Activated CD4-positive, alpha-beta T cell treated with anti-CD3 and anti-CD28 coated beads for 36 hours (primary cell): Measurements from ENCODE around the gene ZACN. TPM values are rescaled to one million over a fixed set of nuclear protein-coding genes. Genes with fewer than 3 reads are reported as not detected.

Experiments
- ATAC-seq: fragments of 200-7000 bp; cut with Tn5 transposase; one replicate; pipeline ENCODE4 v1.10.0; 2021; ENCODE audit warnings: mild to moderate bottlenecking, moderate library complexity
- CTCF ChIA-PET: fragments of 350-600 bp; sonication (Branson Sonifier 250); formaldehyde crosslinking; loops from one replicate; lab custom pipeline; 2021; ENCODE audit warnings: antibody characterized with exemption; lab: Charles Lee
- POLR2A ChIA-PET: fragments of 350-600 bp; sonication (Branson Sonifier 250); formaldehyde crosslinking; loops from one replicate; lab custom pipeline; 2021; ENCODE audit warnings: antibody characterized with exemption, inconsistent platforms; lab: Charles Lee
- DNase-seq: peaks from one replicate; pipeline ENCODE4 v3.0.0-alpha.2; 2020
- H3K27ac Mint-ChIP-seq: one replicate; pipeline ENCODE4 v1.8.0; 2021; ENCODE audit warnings: mixed read lengths
- H3K27me3 Mint-ChIP-seq: one replicate; pipeline ENCODE4 v1.8.0; 2021; ENCODE audit warnings: mixed read lengths
- H3K36me3 Mint-ChIP-seq: one replicate; pipeline ENCODE4 v1.8.0; 2021; ENCODE audit warnings: low read depth, mixed read lengths
- H3K4me1 Mint-ChIP-seq: one replicate; pipeline ENCODE4 v1.8.0; 2021; ENCODE audit warnings: mixed read lengths
- H3K4me3 Mint-ChIP-seq: one replicate; pipeline ENCODE4 v1.8.0; 2021; ENCODE audit warnings: mild to moderate bottlenecking, moderate library complexity, mixed read lengths
- H3K9me3 Mint-ChIP-seq: one replicate; pipeline ENCODE4 v1.8.0; 2021; ENCODE audit warnings: low read depth, mixed read lengths
- intact Hi-C, 2 experiments: fragments of 100-400 bp; cut with DNase I in 1 of 2; cut with micrococcal nuclease in 1 of 2; formaldehyde crosslinking; loops; one replicate each; pipeline versions ENCODE4 v1.14.2 to v1.15.1; 2022 to 2024; cut with DNase I, micrococcal nuclease
- total RNA-seq, 2 experiments: library from RNA; stranded (reverse); gene quantifications; one replicate each; pipeline ENCODE4 v1.2.3, GENCODE V29; 2021

ZACN gene
- total RNA-seq, 2 experiments from 2014 or later: 4.8 to 5.4 TPM

DNA sequence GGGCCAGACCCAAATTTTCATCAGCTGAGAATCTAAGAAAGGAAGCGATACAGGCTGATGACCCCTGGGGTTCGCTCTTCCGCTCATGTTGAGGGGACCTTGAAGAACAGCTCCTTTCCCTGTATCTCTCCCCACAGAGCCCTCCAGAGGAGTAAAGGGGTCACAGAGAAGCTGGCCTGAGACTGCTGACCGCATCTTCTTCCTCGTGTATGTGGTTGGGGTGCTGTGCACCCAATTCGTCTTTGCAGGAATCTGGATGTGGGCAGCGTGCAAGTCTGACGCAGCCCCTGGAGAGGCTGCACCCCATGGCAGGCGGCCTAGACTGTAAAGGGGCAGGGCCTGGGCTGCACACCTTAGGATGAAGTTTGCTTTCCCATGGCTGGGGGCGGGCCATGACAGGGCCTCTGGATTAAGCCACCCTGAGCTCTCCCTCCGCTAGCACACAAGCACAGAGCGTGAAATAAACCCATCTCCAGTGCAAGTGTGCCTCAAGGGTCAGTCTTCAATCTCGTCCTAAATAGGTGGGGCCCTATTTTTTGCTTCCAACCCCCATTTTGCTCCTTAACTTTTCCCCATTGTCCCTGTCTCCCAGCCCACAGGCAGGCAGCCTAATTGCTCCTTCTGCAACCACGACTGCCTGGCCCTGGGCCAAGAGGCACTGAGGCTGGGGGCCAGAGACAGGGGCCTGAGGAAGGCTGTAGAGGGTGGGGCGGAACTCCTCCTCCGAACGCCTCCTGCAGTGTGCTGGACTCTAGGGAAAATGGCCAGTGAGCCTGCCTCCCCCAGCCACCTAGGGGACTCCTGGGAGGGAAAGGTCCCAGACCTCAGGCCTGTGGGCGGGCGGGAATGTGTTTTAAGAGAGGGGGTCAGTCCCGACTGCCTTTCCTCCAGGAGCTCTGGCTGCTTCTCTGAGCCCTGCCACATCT, 3.6 kb downstream of the ZACN start:
- ChIA-PET POLR2A (no interaction called here), CTCF (interaction anchor here (0.6 kb wide), 1 partner anchor 63 kb away, joined by 3 read pairs; no protein-coding TSS in a partner anchor)
- Mint-ChIP-seq H3K27me3 (peaks cover 9% of the 10 kb centered on the region), H3K4me1 (peaks cover 18% of the 10 kb centered on the region), H3K4me3 (no peak overlapping the region), H3K27ac (no peak overlapping the region), H3K36me3 (peaks cover 3% of the 10 kb centered on the region), H3K9me3 (no peaks in the 10 kb centered on the region)
- no peak for ATAC-seq
- intact Hi-C loops: no loop called here
- no peak for DNase-seq

DNA sequence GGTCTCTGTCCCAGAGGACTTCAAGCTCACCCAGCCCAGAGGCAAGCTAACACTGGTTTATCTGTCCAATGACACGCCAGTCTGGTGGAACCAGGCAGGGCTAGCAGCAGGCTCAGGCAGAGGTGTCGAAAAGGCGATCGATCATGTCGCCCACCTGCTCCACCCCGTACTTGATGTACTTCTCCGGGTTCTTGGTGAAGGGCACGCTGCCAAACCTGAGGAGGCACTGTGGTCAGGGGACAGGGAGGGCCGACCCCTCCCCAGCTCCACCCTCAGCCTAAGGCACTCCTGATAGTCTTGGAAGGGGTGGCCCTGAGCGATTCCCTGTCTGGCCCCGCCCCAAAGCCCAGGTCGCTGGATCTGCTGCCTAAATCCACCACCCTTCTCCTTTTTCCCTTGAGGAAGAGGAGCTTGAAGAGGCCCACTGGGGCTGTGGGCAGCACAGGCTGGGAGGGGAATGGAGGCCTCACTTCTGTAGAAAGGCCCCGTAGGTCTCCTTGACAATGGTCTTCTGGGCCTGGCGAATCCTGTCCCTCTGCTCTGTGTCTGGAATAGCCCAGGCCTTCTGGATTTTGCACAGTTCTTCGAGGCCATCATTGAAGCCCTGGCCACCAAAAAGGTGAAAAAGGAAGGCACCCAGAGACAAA, 4.7 kb downstream of the ZACN start:
- intact Hi-C loops: no loop called here
- ChIA-PET CTCF (interaction anchor here (0.6 to 1.0 kb wide), 2 partner anchors 21 to 69 kb away, joined by 3 read pairs; no protein-coding TSS in a partner anchor), POLR2A (no interaction called here)
- ATAC-seq (no peak), DNase-seq (no peak)
- no peak overlapping the region for H3K4me3 Mint-ChIP-seq
- no peaks in the 10 kb centered on the region for H3K9me3 Mint-ChIP-seq
- no peak overlapping the region for H3K27ac Mint-ChIP-seq
- H3K27me3 Mint-ChIP-seq: peaks cover 2% of the 10 kb centered on the region
- H3K36me3 Mint-ChIP-seq: peaks cover 5% of the 10 kb centered on the region
- H3K4me1 Mint-ChIP-seq: peaks cover 14% of the 10 kb centered on the region

DNA sequence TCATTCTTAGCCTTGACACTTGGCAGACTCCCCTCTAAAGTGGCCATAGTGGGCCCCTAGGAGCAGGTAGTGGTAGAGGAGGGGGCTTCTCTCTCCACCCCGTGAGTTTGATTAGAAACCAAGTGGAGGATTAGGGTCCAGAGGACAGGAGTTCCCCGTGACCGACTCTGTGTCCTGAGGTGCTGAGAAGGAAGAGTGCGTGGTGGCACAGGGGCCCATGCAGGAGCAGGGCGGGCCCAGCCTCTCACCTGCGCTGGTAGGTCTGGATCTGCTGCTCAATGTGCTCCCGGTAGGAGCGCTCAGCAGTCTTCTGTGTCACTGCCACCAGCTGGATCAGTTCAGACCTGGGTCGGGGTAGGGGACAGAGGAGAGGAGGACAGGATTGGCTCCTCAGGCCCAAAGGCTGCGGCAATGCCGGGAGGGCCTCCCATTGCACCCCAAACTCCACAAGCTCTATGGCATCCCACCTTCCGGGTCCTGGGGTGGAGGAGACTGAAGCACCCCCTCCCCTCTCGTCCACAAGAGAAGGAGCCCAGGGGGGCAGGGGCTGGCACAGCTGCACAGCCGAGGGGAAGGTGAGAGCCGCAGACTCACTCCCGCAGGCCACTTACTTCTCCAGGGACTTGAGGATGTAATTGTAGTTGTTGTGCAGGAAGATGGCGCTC, 6.2 kb downstream of the ZACN start:
- intact Hi-C loops: no loop called here
- Mint-ChIP-seq H3K27ac (no peak overlapping the region), H3K9me3 (no peaks in the 10 kb centered on the region), H3K36me3 (peaks cover 7% of the 10 kb centered on the region), H3K4me1 (no peaks in the 10 kb centered on the region), H3K4me3 (no peak overlapping the region), H3K27me3 (no peaks in the 10 kb centered on the region)
- no peak for ATAC-seq
- POLR2A ChIA-PET: no interaction called here
- no peak for DNase-seq
- CTCF ChIA-PET: interaction anchor here (1.0 kb wide), 1 partner anchor 71 kb away, joined by 3 read pairs; no protein-coding TSS in a partner anchor

DNA sequence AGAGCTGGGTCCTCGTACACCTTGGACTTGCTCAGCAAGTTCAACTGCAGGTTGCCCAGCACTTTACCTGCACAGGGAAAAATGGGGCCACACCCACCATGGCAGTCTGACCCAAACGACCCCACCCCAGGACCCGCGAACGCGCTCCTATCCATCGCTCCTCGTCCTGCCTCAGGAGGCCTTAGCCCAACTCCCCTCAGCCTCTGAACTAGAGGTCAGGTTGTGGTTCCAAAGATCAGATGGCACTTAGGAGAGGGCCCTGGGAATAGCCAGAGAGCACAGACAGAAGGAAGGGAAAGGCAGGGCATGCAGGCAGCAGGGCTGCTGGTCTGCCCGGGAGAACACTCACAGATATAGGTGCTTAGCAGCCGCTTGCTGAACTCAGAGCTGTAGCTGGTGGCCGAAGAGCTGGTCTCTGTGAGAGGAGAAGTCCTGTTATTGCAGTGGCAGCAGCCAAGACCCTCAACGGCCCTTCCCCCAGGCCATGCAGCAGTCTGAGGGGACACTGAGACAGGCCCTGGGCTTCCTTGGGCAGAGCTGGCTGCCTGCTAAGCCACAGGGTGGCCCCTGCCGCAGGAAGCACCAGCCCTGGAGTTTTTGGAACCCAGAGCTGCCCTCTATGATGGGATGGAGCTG, 6.9 kb downstream of the ZACN start:
- no peaks in the 10 kb centered on the region for H3K27me3 Mint-ChIP-seq
- ChIA-PET POLR2A (no interaction called here), CTCF (interaction anchor here (0.6 to 0.7 kb wide), 4 partner anchors 8 to 782 kb away, joined by 3 to 5 read pairs (median 3); no protein-coding TSS in a partner anchor)
- no peak overlapping the region for H3K4me3 Mint-ChIP-seq
- no peaks in the 10 kb centered on the region for H3K9me3 Mint-ChIP-seq
- ATAC-seq: no peak
- peaks cover 7% of the 10 kb centered on the region for H3K36me3 Mint-ChIP-seq
- no peaks in the 10 kb centered on the region for H3K4me1 Mint-ChIP-seq
- no peak for DNase-seq
- intact Hi-C loops: no loop called here
- H3K27ac Mint-ChIP-seq: no peak overlapping the region

DNA sequence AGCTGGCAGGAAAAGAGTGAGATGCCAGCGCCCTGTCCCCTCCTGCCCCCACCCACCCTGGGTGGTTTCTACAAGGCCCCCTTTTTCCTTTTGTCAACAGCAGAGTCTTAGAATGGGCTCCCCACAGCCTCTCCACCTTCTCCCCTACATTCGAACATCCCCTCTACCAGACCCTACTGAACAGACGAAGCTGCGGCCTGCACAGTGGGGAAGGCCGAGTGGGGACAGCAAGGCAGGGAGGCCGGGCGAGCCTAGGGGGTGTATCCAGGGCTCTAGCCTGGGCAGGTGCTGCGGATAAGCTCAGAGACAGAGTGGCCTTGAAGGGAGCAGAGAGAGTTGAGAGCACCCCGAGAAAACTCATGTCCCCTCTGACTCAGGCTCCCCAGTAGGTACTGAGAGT, 7.4 kb downstream of the ZACN start:
- CTCF ChIA-PET: interaction anchor here (0.6 to 0.7 kb wide), 5 partner anchors 8 to 781 kb away, joined by 3 to 5 read pairs (median 3); no protein-coding TSS in a partner anchor

DNA sequence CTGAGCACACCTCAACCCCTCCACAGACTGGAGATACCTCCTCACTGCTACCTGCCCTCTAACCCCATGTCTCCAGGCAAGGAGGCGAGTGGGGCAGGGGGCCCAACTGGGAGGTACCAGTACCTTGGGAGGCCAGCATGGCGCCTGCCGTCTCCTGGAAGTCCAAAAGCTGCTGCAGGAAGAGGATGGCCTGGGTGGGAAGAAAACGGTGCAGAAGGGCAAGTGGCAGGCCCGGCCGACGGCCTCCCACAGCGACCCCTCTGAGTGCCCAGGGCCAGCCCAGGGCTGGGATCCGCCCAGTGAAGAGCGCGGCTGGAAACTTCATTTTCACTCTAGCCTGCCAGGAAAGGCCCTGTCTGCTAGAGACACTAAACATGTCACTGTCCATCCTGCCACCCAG, 8.5 kb downstream of the ZACN start:
- DNase-seq (no peak), ATAC-seq (no peak)
- Mint-ChIP-seq H3K27me3 (no peaks in the 10 kb centered on the region), H3K27ac (no peak overlapping the region), H3K36me3 (peaks cover 14% of the 10 kb centered on the region), H3K9me3 (no peaks in the 10 kb centered on the region), H3K4me1 (no peaks in the 10 kb centered on the region), H3K4me3 (no peak overlapping the region)
- POLR2A ChIA-PET: no interaction called here
- intact Hi-C loops: no loop called here
- CTCF ChIA-PET: no interaction called here

More for the DNA sequence above, 7.4 kb downstream of the ZACN start:
- Mint-ChIP-seq H3K4me3 (no peak overlapping the region), H3K27ac (no peak overlapping the region), H3K9me3 (no peaks in the 10 kb centered on the region), H3K27me3 (no peaks in the 10 kb centered on the region), H3K36me3 (peaks cover 7% of the 10 kb centered on the region), H3K4me1 (no peaks in the 10 kb centered on the region)
- ATAC-seq (no peak), DNase-seq (no peak)
- POLR2A ChIA-PET: interaction anchor here (0.6 kb wide), 1 partner anchor 9 kb away, joined by 7 read pairs; no protein-coding TSS in a partner anchor
- intact Hi-C loops: no loop called here

DNA sequence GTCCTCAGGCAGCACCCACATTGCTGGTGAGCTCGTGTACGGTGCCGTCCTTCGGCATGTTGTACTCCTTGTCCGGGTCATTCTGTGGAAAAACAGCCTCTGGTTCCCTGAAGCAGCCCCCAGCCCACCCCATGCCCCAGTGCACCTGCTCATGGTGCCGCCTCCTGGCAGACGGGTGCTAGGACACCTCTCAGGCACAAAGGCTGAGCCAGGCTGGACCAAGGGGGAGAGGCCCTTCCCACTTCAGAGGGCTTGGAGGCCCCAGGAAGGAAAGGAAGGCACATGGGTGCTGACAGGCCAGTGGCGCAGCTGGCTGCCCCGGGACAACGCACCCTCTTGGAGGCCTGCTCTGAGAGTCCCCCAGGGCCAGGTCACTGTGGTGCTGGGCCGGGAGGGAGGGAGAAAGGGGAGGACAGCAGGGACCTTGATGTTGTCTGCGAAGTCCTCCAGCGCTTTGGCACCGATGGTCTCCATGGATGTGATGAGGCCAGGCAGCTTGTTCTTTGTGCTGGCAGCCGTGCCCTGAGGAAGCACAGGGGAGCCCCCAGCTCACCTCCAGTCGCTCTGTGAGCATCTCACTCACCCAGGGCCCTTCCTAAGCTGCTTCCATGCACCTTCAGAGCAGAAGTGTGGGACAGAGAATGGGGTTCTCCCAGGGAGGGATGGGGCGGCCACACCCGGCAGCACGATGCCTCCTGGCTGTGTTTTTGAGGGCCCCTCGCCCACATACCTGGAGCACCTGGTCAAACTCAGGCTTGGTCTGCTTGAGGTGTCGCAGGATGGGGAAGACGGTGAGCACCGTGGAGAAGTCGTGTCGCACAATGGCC, 9.3 kb downstream of the ZACN start:
- POLR2A ChIA-PET: interaction anchor here (0.5 kb wide), 1 partner anchor 268 kb away, joined by 4 read pairs; no protein-coding TSS in a partner anchor

DNA sequence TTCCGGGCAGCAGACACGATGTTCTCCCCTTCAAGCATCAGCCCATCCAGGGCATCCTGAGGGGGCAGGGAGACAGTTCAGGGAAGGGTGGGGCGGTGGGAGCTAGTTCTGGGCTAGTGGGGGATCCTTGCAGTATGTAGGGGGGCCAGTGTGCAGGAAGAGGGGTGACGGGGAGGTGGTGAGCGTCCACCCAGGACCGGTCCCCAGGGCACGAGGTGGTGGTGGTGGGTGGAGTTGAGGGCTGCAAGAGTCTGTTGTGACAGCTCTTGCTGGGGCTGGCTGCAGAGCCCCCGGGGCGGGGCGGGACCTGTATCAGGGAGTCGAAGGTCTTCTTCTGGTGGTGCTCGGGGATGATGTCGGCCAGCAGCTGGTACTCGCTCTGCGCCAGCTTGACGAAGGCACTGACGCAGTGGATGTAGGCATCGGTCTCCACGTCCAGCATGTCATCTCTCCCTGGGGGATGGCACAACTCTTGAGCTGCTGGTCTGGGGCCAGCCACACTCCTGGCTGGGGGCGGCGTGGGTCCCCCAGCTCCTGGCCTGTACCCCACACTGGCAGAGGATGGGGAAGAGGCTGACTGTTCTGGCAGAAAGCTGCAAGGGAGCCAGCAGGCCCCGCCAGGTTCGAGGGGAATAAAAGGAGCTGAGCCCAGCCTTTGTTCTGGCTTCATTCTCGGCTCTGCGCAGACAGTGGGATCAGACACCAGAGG, 10.0 kb downstream of the ZACN start:
- POLR2A ChIA-PET: interaction anchor here (0.5 to 0.7 kb wide), 2 partner anchors 42 to 267 kb away, joined by 4 read pairs; no protein-coding TSS in a partner anchor

More for the DNA sequence above, 9.3 kb downstream of the ZACN start:
- CTCF ChIA-PET: interaction anchor here (1.2 kb wide), 1 partner anchor 74 kb away, joined by 3 read pairs; no protein-coding TSS in a partner anchor
- Mint-ChIP-seq H3K9me3 (no peaks in the 10 kb centered on the region), H3K27ac (no peak overlapping the region), H3K36me3 (peaks cover 14% of the 10 kb centered on the region), H3K4me3 (no peak overlapping the region), H3K27me3 (no peaks in the 10 kb centered on the region), H3K4me1 (no peaks in the 10 kb centered on the region)
- intact Hi-C loops: no loop called here
- ATAC-seq (no peak), DNase-seq (no peak)

DNA sequence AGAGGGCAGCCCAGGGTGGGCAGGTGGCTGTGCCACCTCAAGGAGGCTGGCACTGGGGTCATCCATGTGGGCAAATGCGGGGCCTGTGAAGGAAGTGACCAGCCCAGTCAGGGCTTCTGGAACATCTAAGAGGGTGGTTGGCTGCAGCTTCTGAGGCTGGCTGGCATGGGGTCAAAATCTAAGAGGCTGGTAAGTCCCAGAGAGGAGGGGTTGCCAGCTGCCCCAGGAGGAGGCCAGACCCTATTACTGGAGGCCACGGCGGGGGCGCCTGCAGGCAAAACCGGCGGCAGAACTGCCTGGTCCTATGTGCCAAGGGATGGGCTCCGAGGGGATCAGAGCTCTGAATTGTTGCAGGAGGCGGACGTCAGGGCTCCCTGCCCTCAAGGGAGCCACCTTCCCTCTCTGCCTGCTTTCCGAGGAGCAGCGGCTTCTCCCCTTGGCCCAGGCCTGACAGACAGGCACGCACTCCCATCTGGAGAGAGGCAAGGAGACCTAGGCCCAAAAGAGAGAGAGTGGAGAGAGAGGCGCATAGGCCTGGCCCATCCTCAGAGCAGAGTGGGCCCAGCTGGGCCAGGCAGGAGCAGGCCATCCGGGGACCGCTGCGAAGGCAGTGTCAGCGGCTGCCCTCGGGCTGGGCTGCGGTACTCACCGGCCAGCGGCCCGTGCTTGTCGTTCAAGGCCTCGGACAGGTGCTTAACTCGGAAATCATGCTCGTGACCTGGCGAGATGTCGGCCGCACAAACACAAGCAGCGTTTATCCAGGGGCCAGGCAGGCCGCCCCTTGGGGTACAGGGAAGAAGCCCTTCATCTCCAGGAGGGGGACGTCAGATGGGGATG, 10.9 kb downstream of the ZACN start:
- H3K36me3 Mint-ChIP-seq: peaks cover 21% of the 10 kb centered on the region
- no peaks in the 10 kb centered on the region for H3K9me3 Mint-ChIP-seq
- ATAC-seq (no peak), DNase-seq (no peak)
- H3K4me1 Mint-ChIP-seq: no peaks in the 10 kb centered on the region
- CTCF ChIA-PET: interaction anchor here (1.1 to 1.2 kb wide), 2 partner anchors 15 to 76 kb away, joined by 3 read pairs; no protein-coding TSS in a partner anchor
- POLR2A ChIA-PET: interaction anchor here (0.7 kb wide), 1 partner anchor 43 kb away, joined by 4 read pairs; no protein-coding TSS in a partner anchor
- H3K27me3 Mint-ChIP-seq: no peaks in the 10 kb centered on the region
- intact Hi-C loops: no loop called here
- H3K4me3 Mint-ChIP-seq: no peak overlapping the region
- H3K27ac Mint-ChIP-seq: no peak overlapping the region

More for the DNA sequence above, 10.0 kb downstream of the ZACN start:
- H3K4me3 Mint-ChIP-seq: no peak overlapping the region
- CTCF ChIA-PET: interaction anchor here (1.1 to 1.2 kb wide), 2 partner anchors 16 to 75 kb away, joined by 3 read pairs; no protein-coding TSS in a partner anchor
- DNase-seq (no peak), ATAC-seq (no peak)
- no peaks in the 10 kb centered on the region for H3K4me1 Mint-ChIP-seq
- peaks cover 17% of the 10 kb centered on the region for H3K36me3 Mint-ChIP-seq
- no peak overlapping the region for H3K27ac Mint-ChIP-seq
- H3K9me3 Mint-ChIP-seq: no peaks in the 10 kb centered on the region
- intact Hi-C loops: no loop called here
- H3K27me3 Mint-ChIP-seq: no peaks in the 10 kb centered on the region
